GM12873 (cell line): ENCODE measurements around the gene MSH3.

Experiments used
- TF ChIP-seq, protein P1 (sequence below): IDR thresholded peaks from 2 replicates; pipeline ENCODE4 v1.5.1; 2012; ENCODE audit warnings: low read depth, mild to moderate bottlenecking, moderate library complexity, low read length, control low read depth; ENCODE audit not compliant: insufficient read depth; ENCODE audit errors: missing control alignments

The MSH3 gene

DNA sequence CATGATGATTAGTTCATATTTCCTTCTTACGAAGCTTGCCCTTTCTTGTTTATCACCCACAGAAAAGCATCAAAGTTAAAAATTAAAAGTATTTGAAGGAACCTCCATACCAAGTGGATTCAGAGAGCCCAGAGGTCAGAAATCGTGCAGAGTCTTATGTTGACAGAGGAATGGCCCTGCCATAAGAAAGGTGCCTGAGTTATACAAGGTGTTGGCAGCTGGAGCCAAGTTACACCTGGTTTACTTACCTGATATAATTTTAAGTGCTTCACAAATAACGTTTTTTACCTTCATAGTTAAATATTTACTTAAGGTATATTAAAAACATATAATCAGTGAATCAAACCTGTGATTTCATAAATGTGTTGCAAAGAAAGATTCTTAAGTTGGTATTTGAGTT is 42.6 kb downstream of the MSH3 start:
- TF ChIP-seq, protein P1, sequence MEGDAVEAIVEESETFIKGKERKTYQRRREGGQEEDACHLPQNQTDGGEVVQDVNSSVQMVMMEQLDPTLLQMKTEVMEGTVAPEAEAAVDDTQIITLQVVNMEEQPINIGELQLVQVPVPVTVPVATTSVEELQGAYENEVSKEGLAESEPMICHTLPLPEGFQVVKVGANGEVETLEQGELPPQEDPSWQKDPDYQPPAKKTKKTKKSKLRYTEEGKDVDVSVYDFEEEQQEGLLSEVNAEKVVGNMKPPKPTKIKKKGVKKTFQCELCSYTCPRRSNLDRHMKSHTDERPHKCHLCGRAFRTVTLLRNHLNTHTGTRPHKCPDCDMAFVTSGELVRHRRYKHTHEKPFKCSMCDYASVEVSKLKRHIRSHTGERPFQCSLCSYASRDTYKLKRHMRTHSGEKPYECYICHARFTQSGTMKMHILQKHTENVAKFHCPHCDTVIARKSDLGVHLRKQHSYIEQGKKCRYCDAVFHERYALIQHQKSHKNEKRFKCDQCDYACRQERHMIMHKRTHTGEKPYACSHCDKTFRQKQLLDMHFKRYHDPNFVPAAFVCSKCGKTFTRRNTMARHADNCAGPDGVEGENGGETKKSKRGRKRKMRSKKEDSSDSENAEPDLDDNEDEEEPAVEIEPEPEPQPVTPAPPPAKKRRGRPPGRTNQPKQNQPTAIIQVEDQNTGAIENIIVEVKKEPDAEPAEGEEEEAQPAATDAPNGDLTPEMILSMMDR = no peak

DNA sequence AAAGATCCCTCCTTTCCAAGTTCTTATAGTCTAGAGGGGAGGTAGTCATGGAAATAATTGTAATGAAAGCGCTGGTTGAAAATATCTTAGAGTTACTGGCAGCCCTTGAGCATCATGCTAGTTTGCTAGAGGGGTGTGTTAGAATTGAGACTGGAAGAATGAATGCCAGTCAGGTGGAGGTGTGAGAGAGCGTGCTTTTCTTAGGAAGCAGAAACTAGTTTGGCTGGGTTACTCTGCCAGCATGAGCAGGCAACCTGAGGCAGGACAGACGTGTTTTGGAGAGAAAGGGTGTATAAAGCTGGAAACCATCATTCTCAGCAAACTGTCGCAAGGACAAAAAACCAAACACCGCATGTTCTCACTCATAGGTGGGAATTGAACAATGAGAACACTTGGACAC is 43.9 kb downstream of the MSH3 start:
- TF ChIP-seq, protein P1 = no peak

DNA sequence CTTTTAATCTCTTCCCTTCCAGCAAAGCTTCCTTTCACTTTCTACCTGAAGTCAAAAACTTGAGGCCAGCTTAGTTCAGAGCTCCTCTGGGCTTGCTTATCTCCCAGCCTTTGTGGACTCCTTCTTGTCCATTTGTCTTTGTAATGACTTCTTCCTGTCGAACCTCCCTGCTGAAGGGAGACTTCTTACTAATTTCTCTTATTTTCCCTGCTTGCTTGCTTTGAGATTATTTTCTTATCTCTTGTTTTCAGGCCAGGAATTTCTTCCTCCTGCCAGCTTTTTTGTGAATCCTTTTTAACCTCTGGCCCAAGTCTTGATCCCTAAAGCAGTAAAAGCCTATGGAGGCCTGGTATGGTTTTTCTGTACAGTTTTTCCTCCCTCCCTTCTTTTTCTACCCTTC is 47.1 kb downstream of the MSH3 start:
- TF ChIP-seq, protein P1 = no peak

DNA sequence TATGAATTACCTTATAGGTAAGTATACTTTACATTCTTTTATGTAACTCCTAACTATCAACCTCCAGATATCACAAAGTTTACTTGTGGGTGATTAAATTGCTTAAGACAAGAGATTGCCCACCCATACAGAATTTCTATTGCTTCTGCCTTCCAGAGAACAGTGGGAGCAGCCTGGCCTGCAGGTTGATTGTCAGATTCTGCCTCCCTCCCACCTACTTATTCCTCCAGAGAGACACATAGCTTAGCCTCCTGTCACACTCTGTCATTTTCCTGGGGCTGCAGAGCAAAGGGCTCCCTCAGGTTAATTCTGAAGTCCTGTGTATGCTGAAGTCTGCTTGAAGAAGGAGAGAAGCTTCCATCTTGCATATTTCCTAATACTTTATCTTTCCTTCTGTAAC is 48.8 kb downstream of the MSH3 start:
- TF ChIP-seq, protein P1 = no peak

DNA sequence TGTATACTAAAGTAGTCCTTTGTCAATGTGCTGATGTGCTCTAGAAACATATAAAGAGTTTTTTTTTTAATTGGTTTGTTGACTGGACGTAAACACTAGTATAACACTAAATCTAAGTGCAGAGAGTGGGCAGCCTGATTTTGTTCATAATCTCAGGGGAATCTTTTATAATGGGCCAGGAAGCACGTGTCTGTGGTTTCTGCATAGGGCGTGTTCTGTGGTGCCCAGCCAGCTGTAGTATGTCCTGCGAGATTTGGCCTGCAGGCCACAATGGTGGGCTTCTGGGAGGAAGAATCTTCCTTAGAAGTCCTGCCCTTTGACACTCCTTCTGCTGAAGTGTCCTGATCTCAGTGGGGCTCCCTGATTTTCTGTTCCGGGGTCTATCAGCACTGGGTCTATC is 49.3 kb downstream of the MSH3 start:
- TF ChIP-seq, protein P1 = no peak

DNA sequence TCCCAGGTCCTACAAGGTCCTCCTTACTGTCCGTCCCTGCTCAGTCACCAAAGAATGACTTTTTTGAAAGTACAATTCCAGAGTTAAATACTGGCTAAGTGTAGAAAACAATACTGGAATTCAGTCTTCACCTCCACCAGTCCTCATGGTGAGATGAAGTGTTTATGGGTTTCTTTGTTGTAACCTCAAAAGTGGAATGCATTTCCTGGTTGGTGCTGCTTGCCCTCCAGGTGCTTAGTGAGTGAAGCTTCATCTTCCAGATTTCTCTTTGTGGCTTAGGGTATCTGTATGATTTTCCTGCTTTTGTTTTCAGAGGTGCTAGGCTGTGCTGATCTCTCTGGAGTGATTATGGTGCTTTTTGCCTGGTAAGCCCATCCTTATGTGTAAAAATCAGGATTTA is 49.8 kb downstream of the MSH3 start:
- TF ChIP-seq, protein P1 = no peak

DNA sequence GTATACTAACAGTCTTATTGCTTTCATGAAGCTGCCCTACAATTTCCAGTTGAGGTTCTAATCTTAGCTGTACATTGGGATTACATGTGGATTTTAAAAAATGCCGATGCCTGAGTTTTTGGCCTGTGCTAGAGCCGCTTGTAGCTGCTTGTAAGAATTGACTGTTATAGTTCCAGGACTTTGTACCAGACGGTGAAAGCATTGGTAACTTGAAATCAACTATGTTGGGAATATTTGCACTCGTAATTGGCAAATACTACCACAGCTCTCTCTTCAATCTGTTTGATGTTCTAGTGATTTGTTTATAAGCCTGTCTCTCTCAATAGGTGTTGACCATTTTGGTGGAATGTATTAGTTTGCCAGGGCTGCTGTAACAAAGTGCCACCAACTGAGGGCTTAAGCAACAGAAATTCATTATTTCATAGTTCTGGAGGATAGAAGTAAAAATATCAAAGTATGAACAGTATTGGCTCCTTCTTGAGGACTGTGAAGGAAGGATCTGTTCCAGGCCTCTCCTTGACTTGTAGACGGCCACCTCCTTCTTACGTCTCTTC is 50.8 kb downstream of the MSH3 start:
- TF ChIP-seq, protein P1 = no peak
